Measurements from ENCODE around the gene ELOVL7.
"Not testable (repeated sequence)": the region's sequence is repeated elsewhere in the genome, so short reads cannot be mapped to it uniquely, and the experiment has no call there.

Gene ELOVL7

GRCh38 chr5:60792438-60792837 is 51.6 kb downstream of the ELOVL7 start:
- DNase-seq, result no peak

- DNase-seq, result no peak
These were observed 54.5 kb downstream of the ELOVL7 start for GRCh38 chr5:60789551-60789950.

- no peak for DNase-seq
These were observed 55.1 kb downstream of the ELOVL7 start for GRCh38 chr5:60788863-60789513.

- DNase-seq, result no peak
These were observed 64.6 kb downstream of the ELOVL7 start for GRCh38 chr5:60779466-60779865.

GRCh38 chr5:60776343-60776742 is 67.7 kb downstream of the ELOVL7 start:
- no peak for DNase-seq

- no peak for DNase-seq
These were observed 78.9 kb downstream of the ELOVL7 start for GRCh38 chr5:60765019-60765709.

- no peak for DNase-seq
These were observed 81.0 kb downstream of the ELOVL7 start for GRCh38 chr5:60763061-60763460.

- DNase-seq, result no peak
These were observed 89.6 kb downstream of the ELOVL7 start for GRCh38 chr5:60754495-60754894.

GRCh38 chr5:60744682-60745081 is 99.4 kb downstream of the ELOVL7 start:
- no peak for DNase-seq

- no peak for DNase-seq
These were observed 100.4 kb downstream of the ELOVL7 start for GRCh38 chr5:60743511-60744314.

GRCh38 chr5:60740322-60740721 is 103.7 kb downstream of the ELOVL7 start:
- DNase-seq, result no peak

GRCh38 chr5:60738933-60739332 is 105.1 kb downstream of the ELOVL7 start:
- DNase-seq, result no peak

- no peak for DNase-seq
These were observed 105.6 kb downstream of the ELOVL7 start for GRCh38 chr5:60738461-60738860.

- DNase-seq, result not testable (repeated sequence)
These were observed 113.2 kb downstream of the ELOVL7 start for GRCh38 chr5:60730858-60731257.

- no peak for DNase-seq
These were observed 116.9 kb downstream of the ELOVL7 start for GRCh38 chr5:60727033-60727679.

- no peak for DNase-seq
These were observed 119.9 kb downstream of the ELOVL7 start for GRCh38 chr5:60724126-60724525.

GRCh38 chr5:60722416-60722815 is 121.7 kb downstream of the ELOVL7 start:
- DNase-seq, result no peak

- no peak for DNase-seq
These were observed 124.7 kb downstream of the ELOVL7 start for GRCh38 chr5:60719329-60719728.

GRCh38 chr5:60718166-60718892 is 125.7 kb downstream of the ELOVL7 start:
- no peak for DNase-seq

- DNase-seq, result not testable (repeated sequence)
These were observed 128.7 kb downstream of the ELOVL7 start for GRCh38 chr5:60715201-60715928.

- DNase-seq, result no peak
These were observed 131.1 kb downstream of the ELOVL7 start for GRCh38 chr5:60712950-60713349.

GRCh38 chr5:60711892-60712291 is 132.2 kb downstream of the ELOVL7 start:
- not testable (repeated sequence) for DNase-seq

Data from fibroblast of upper back skin (primary cell).